ENCODE measurements around the gene MYO3B. TPM values are rescaled to one million over a fixed set of nuclear protein-coding genes. Genes with fewer than 3 reads are reported as not detected.

MYO3B gene
- total and polyA plus RNA-seq, 8 donors, result 0.38 to 1.3 (median 0.52) TPM

DNA sequence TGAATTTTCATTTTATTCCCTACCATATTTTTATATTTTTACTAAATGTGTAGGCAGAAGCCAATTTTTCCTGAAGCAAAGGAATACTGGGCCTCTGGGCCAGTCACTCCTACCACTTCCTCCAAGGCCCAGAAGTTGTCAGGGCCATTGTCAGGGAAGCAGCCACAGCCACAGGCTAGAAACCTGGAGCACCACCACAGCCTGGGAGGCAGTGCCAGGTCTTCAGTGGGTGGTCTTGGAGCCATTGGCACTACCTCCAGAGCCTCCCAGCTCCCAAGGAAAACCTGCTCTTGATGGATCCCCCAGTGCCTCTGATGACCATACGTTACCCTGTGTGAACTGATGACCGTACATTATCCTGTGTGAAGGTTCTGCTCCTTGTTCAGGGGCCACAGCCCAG, 401.6 kb downstream of the MYO3B start:
- intact Hi-C loops (cut with DNase I), result no loop called here
- H3K27ac ChIP-seq, result no peak overlapping the region
- FAIRE-seq, result no peak
- DNase-seq, result no peak
- no peaks in the 10 kb centered on the region for H3K9me3 ChIP-seq
- H3K4me3 ChIP-seq, result no peak overlapping the region
- TF ChIP-seq, protein P1, sequence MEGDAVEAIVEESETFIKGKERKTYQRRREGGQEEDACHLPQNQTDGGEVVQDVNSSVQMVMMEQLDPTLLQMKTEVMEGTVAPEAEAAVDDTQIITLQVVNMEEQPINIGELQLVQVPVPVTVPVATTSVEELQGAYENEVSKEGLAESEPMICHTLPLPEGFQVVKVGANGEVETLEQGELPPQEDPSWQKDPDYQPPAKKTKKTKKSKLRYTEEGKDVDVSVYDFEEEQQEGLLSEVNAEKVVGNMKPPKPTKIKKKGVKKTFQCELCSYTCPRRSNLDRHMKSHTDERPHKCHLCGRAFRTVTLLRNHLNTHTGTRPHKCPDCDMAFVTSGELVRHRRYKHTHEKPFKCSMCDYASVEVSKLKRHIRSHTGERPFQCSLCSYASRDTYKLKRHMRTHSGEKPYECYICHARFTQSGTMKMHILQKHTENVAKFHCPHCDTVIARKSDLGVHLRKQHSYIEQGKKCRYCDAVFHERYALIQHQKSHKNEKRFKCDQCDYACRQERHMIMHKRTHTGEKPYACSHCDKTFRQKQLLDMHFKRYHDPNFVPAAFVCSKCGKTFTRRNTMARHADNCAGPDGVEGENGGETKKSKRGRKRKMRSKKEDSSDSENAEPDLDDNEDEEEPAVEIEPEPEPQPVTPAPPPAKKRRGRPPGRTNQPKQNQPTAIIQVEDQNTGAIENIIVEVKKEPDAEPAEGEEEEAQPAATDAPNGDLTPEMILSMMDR (IDR thresholded peaks at IDR 0.05), result no peak
- no peak for ATAC-seq
- no peaks in the 10 kb centered on the region for H3K36me3 ChIP-seq
- WGBS, 2 donors, result 85 to 94% methylated on average over 2 of the region's 2 CpGs
- no peaks in the 10 kb centered on the region for H3K4me1 ChIP-seq
- no peaks in the 10 kb centered on the region for H3K27me3 ChIP-seq

DNA sequence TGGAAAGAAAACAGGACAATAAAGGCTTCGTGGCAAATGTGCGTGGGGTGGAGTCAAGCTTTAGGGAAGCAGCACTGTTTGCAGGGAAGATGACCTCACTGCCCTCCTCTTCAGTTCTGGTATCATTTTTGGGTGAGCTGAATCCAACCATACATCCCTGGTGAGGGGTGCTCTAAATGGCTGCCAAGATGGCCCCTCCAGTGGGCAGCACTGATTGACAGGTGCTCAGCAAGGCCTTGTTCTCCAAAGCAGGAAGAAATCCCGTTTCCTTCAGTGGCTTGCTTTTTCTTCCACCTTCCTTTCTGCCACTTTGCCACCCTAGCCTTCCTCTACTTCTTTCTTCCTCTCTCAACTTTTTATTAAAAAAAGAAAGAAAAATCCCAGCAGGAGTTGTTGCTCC, 404.4 kb downstream of the MYO3B start:
- FAIRE-seq (no peak), DNase-seq (no peak), ATAC-seq (no peak)
- Histone ChIP-seq H3K27ac (no peak overlapping the region), H3K4me3 (no peak overlapping the region), H3K36me3 (no peaks in the 10 kb centered on the region), H3K9me3 (no peaks in the 10 kb centered on the region), H3K4me1 (no peaks in the 10 kb centered on the region), H3K27me3 (no peaks in the 10 kb centered on the region)
- TF ChIP-seq, protein P1 (IDR thresholded peaks at IDR 0.05), result no peak
- WGBS, 2 donors, result 90 to 91% methylated on average over 3 of the region's 3 CpGs
- intact Hi-C loops (cut with DNase I), result no loop called here

DNA sequence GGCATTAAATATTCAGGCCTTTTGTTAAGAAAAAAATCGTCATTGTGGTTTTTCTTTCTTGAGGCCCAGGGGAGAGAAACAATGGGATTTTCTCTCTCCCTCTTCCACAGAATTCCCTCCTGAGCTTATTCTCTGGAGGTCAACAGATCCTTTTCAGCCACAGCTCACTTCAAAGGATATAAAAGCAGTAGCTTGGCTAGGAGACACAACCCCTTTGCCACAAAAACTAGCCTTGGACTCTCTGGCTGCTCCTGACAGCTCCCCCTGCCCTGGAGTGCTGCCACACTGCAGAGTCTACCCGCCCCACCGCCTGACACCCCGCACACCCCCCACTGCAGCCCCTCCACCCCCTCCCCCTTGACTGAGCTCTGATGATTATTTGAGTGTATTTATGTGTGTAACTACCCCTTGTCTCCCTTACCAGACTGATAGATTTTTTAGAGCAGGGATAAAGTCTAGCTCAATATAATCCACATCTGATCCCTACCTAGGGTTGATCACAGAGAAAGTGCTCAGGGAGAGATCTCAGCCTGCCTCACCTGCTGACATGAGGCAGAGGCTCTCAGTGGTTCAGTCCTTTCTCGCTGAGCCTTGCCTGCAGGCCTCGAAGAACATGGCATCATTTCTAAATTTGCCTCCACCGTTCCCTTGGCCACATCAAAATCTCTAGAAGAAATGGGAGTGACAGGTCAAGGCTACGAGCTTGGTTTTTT, 405.0 kb downstream of the MYO3B start:
- WGBS, 2 donors, result 67 to 71% methylated on average over 6 to 8 of the region's 8 CpGs
- no peaks in the 10 kb centered on the region for H3K27me3 ChIP-seq
- H3K4me1 ChIP-seq, result no peaks in the 10 kb centered on the region
- intact Hi-C loops (cut with DNase I), result no loop called here
- no peaks in the 10 kb centered on the region for H3K36me3 ChIP-seq
- no peak overlapping the region for H3K27ac ChIP-seq
- ATAC-seq (no peak), DNase-seq (no peak), FAIRE-seq (no peak)
- no peaks in the 10 kb centered on the region for H3K9me3 ChIP-seq
- TF ChIP-seq, protein P1 (IDR thresholded peaks at IDR 0.05), result no peak
- H3K4me3 ChIP-seq, result no peak overlapping the region

DNA sequence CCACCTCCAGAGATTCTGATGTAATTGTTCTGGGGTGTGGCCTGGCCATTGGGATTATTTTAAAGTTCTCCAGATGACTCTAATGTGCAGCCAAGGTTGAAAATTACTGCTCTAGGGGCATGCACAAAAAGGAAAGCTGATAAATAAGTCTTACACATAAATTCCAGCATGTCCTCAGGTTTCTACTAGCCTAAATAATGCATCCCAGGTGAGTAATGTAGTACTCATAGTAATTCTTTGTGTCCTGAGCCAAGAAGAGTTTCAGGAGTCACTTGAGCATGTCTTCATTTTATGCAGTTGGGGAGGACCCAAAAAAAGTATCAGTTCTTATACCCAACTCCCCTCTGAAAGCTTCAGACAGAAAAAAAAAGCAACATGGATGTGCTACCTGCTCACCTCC, 407.1 kb downstream of the MYO3B start:
- FAIRE-seq (no peak), DNase-seq (no peak), ATAC-seq (no peak)
- H3K27ac ChIP-seq, result no peak overlapping the region
- no peaks in the 10 kb centered on the region for H3K36me3 ChIP-seq
- H3K27me3 ChIP-seq, result no peaks in the 10 kb centered on the region
- intact Hi-C loops (cut with DNase I), result no loop called here
- H3K4me3 ChIP-seq, result no peak overlapping the region
- TF ChIP-seq, protein P1 (IDR thresholded peaks at IDR 0.05), result no peak
- H3K4me1 ChIP-seq, result no peaks in the 10 kb centered on the region
- no peaks in the 10 kb centered on the region for H3K9me3 ChIP-seq

DNA sequence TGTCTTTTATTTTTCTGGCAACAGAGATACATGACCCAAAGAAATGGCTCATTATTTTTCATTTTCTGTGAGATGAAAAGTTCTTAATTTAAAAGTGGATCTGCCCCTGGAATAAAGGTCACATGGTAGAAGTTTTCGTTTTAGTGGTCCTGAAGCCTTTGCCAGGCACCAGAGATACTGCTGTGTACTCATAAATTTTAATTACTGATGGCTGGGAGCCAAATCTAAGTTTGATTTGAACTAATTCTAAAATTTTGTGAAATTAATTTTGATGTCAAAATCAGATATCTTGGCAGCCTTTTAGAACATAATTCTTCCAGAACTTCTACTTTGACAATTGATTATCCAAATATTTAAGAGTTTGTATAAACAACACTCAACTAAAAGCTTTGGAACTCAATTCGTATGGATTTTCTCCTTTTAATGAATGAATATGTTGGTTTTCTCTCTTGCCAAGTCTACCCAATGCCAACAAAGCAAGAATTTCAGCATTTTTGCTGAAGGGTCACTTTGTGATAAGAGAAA, 408.7 kb downstream of the MYO3B start:
- Histone ChIP-seq H3K27ac (no peak overlapping the region), H3K4me3 (no peak overlapping the region), H3K9me3 (no peaks in the 10 kb centered on the region), H3K36me3 (no peaks in the 10 kb centered on the region), H3K27me3 (no peaks in the 10 kb centered on the region), H3K4me1 (no peaks in the 10 kb centered on the region)
- FAIRE-seq, result no peak
- WGBS, 2 donors, result 31 to 34% methylated on average over 2 of the region's 2 CpGs
- no peak for DNase-seq
- intact Hi-C loops (cut with DNase I), result no loop called here
- TF ChIP-seq, protein P1 (IDR thresholded peaks at IDR 0.05), result no peak
- ATAC-seq, result no peak

Measured in pancreas (tissue), 10 donors.